Kidney (tissue), 14 donors: ENCODE measurements around the gene FAR1. TPM values are rescaled to one million over a fixed set of nuclear protein-coding genes. Genes with fewer than 3 reads are reported as not detected.

Experiments
- DNase-seq, 5 donors: peaks; one replicate each; pipeline ENCODE4 v3.0.0-alpha.2; 2013 to 2020
- FAIRE-seq: peaks from 2 replicates; lab custom pipeline; 2012; peaks lifted over from hg19 to GRCh38; lab: Jason Lieb, UNC
- H3K27ac ChIP-seq, 2 donors: one replicate each; pipeline ENCODE4 v1.7.0; 2013; ENCODE audit warnings: low read depth in 2 of 2, low read length in 2 of 2, inconsistent platforms in 1 of 2
- H3K27me3 ChIP-seq: one replicate; pipeline ENCODE4 v1.7.1; 2013; ENCODE audit warnings: low read length, inconsistent platforms; ENCODE audit not compliant: control insufficient read depth, insufficient read depth
- H3K36me3 ChIP-seq, 3 donors: one replicate each; pipeline versions ENCODE4 v1.7.0 to v1.7.1; 2013; ENCODE audit warnings: low read length in 3 of 3, control low read depth in 1 of 3, inconsistent platforms in 1 of 3; ENCODE audit not compliant: insufficient read depth in 3 of 3, control insufficient read depth in 2 of 3
- H3K4me1 ChIP-seq, 3 donors: one replicate each; pipeline versions ENCODE4 v1.7.0 to v1.7.1; 2013; ENCODE audit warnings: low read length in 3 of 3, inconsistent platforms in 1 of 3, low read depth in 1 of 3; ENCODE audit not compliant: control insufficient read depth in 2 of 3, insufficient read depth in 2 of 3
- H3K4me3 ChIP-seq, 3 donors: one replicate each; pipeline versions ENCODE4 v1.7.0 to v1.8.1; 2013; ENCODE audit warnings: low read length in 3 of 3, control low read depth in 1 of 3, inconsistent platforms in 1 of 3
- H3K9ac ChIP-seq, 3 donors: one replicate each; pipeline versions ENCODE4 v1.7.0 to v1.7.1; 2013; ENCODE audit warnings: low read length in 3 of 3, control low read depth in 1 of 3, inconsistent platforms in 1 of 3
- H3K9me3 ChIP-seq, 3 donors: one replicate each; pipeline versions ENCODE4 v1.7.0 to v1.7.1; 2013; ENCODE audit warnings: low read length in 3 of 3, control low read depth in 1 of 3, inconsistent platforms in 1 of 3; ENCODE audit not compliant: control insufficient read depth in 2 of 3, insufficient read depth in 1 of 3
- CTCF ChIP-seq: IDR thresholded peaks from 3 replicates; pipeline ENCODE4 v1.5.1; 2012; ENCODE audit warnings: mild to moderate bottlenecking, moderate library complexity, borderline replicate concordance; ENCODE audit not compliant: insufficient read depth; ENCODE audit errors: extremely low read depth
- intact Hi-C: fragments of 100-400 bp; cut with DNase I; formaldehyde crosslinking; loops from one replicate; pipeline ENCODE4 v1.11.1; 2022
- polyA plus RNA-seq: library from polyadenylated mRNA; stranded (reverse); fragments of 350-450 nt; fragmentation: Illumina TruSeq; extraction: RNeasy Lipid Tissue Mini Kit (QIAGEN cat#74804); gene quantifications from one replicate; pipeline ENCODE4 v1.2.3, GENCODE V29; 2014; ENCODE audit warnings: low read depth, low replicate concordance; ENCODE audit not compliant: insufficient read depth
- total RNA-seq: library from RNA; stranded (reverse); fragmentation: NEBNext Ultra II Directional; extraction: Animal tissue kit (Norgen Biotek cat#: 25700); gene quantifications from one replicate; pipeline ENCODE4 v1.2.1, GENCODE V29; 2021
- donor health status: control.
- donor health status: control.
- donor health status: control.
- donor health status: control.
- donor health status: control.
- donor health status: DM: yes; HTN: yes; CAD: no.
- donor health status: Normal renal cell carcinoma (clear cell type).

Gene FAR1
- total and polyA plus RNA-seq, 2 donors from 2014 or later, result 12.6 to 53.7 TPM

DNA sequence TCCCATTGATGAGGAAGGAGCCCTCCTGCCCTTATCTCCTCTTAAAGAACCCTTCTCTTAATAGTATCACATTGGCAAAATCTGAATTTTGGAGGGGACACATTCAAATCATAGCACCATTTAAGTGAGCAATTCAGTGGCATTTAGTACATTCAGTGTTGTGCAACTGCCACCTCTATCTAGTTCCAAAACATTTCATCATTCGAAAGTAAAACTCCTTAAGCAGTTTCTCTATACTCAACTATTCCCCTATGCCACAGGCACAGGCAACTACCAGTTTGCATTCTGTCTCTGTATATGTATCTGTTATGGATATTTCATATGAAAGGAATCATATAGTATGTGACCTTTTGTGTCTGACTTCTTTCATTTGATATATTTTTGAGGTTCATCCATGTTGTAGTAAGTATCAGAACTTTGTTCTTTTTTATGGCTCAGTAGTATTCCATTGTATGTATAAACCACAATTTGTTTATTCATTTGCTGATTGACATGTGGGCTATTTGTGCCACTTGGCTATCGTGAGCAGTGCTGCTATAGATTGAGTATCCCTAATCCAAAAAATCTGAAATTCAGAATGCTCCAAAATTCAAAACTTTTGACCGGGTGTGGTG is 22.9 kb downstream of the FAR1 start:
- Histone ChIP-seq H3K9ac (no peak overlapping the region), H3K27me3 (no peaks in the 10 kb centered on the region), H3K27ac (no peak overlapping the region), H3K4me1 (no peaks in the 10 kb centered on the region), H3K36me3 (no peaks in the 10 kb centered on the region), H3K4me3 (no peak overlapping the region), H3K9me3 (no peaks in the 10 kb centered on the region)
- DNase-seq (no peak), FAIRE-seq (no peak)
- intact Hi-C loops, result no loop called here
- TF ChIP-seq CTCF, result no peak

GRCh38 chr11:13692172-13692571 is 23.7 kb downstream of the FAR1 start:
- no peaks in the 10 kb centered on the region for H3K4me1 ChIP-seq
- no peak for TF ChIP-seq CTCF
- H3K36me3 ChIP-seq, result no peaks in the 10 kb centered on the region
- H3K9ac ChIP-seq, result no peak overlapping the region
- intact Hi-C loops, result no loop called here
- no peak for DNase-seq
- no peak for FAIRE-seq
- no peaks in the 10 kb centered on the region for H3K9me3 ChIP-seq
- no peaks in the 10 kb centered on the region for H3K27me3 ChIP-seq
- H3K4me3 ChIP-seq, result no peak overlapping the region
- H3K27ac ChIP-seq, result no peak overlapping the region

GRCh38 chr11:13694115-13694514 is 25.6 kb downstream of the FAR1 start:
- DNase-seq (peak in 2 of 5 donors; percentile 6 to 7), FAIRE-seq (no peak)
- Histone ChIP-seq H3K4me1 (no peaks in the 10 kb centered on the region), H3K27ac (no peak overlapping the region), H3K4me3 (no peak overlapping the region), H3K36me3 (no peaks in the 10 kb centered on the region), H3K27me3 (no peaks in the 10 kb centered on the region), H3K9ac (no peak overlapping the region), H3K9me3 (no peaks in the 10 kb centered on the region)
- TF ChIP-seq CTCF, result no peak
- intact Hi-C loops, result no loop called here

DNA sequence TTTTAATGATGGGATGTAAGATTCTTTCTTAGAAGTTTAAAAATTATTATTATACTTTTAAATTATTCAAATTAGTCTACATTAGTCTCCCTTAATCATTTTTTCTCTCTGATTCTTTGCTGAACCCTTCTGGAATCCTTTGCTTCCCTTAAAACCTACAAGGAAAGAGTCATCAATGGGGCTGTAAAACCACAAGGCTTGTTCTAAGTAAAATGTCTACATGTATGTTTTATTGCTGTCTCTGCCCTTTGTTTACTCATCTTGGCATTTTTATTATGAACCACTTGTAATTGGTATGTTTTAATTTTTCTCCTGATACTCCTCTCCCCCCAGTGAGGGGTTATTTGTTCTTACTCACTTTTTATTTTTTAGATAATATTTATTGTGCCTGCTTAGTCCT is 27.4 kb downstream of the FAR1 start:
- FAIRE-seq, result no peak
- no peak overlapping the region for H3K4me3 ChIP-seq
- no peaks in the 10 kb centered on the region for H3K4me1 ChIP-seq

More for the DNA sequence above, 27.4 kb downstream of the FAR1 start:
- H3K27me3 ChIP-seq, result no peaks in the 10 kb centered on the region
- no peaks in the 10 kb centered on the region for H3K9me3 ChIP-seq
- H3K9ac ChIP-seq, result no peak overlapping the region
- no peak for TF ChIP-seq CTCF
- H3K27ac ChIP-seq, result no peak overlapping the region
- intact Hi-C loops, result no loop called here
- DNase-seq, result no peak
- H3K36me3 ChIP-seq, result no peaks in the 10 kb centered on the region
